Neutrophil (primary cell): ENCODE results near the gene TRAIP.
"Not testable (repeated sequence)": the region's sequence is repeated elsewhere in the genome, so short reads cannot be mapped to it uniquely, and the experiment has no call there.

ENCODE experiments used
- H3K27ac ChIP-seq: fragments of 200-600 bp; sonication (generic); 2 replicates; pipeline ENCODE4 v1.5.1; 2016; ENCODE audit warnings: mild to moderate bottlenecking, moderate library complexity
- H3K27me3 ChIP-seq: fragments of 200-600 bp; sonication (generic); 2 replicates; pipeline ENCODE4 v1.6.0; 2016; ENCODE audit warnings: mild to moderate bottlenecking
- H3K36me3 ChIP-seq: fragments of 200-600 bp; sonication (generic); 2 replicates; pipeline ENCODE4 v1.5.1; 2017
- H3K4me1 ChIP-seq, 2 experiments: fragments of 200-600 bp in 1 of 2; sonication (generic) in 1 of 2; 1 replicate in 1 of 2; 2 replicates in 1 of 2; pipeline versions ENCODE4 v1.5.1 to v1.6.1; 2013 to 2016; ENCODE audit warnings: low read depth in 1 of 2, low read length in 1 of 2, mild to moderate bottlenecking in 1 of 2, moderate library complexity in 1 of 2; ENCODE audit not compliant: control insufficient read depth in 1 of 2, insufficient read depth in 1 of 2
- H3K4me3 ChIP-seq, 2 experiments: fragments of 200-600 bp in 1 of 2; sonication (generic) in 1 of 2; 1 replicate in 1 of 2; 2 replicates in 1 of 2; pipeline ENCODE4 v1.5.1; 2013 to 2016; ENCODE audit warnings: low read depth in 1 of 2, low read length in 1 of 2, mild to moderate bottlenecking in 1 of 2, moderate library complexity in 1 of 2
- H3K9me3 ChIP-seq: fragments of 200-600 bp; sonication (generic); 2 replicates; pipeline ENCODE4 v1.5.1; 2016
- TF ChIP-seq, protein P1 (sequence below): fragments of 200-600 bp; sonication (generic); IDR thresholded peaks from 2 replicates; pipeline ENCODE4 v1.5.1; 2016; ENCODE audit warnings: antibody characterized with exemption

Gene TRAIP

DNA sequence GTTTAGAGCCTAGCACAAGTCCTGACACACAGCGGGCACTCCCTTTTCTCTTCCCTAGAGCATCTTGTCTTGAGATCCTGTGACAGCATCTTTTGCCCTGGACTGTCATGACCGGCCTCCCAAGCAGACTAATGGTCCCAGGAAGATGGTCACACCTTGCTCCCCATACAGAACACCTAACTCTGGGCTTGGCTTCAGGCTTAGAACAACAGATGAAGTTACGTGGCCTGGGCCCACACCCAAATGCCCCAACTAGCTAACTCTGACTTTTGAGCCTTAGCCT, 69.2 kb downstream of the TRAIP start:
- Histone ChIP-seq H3K4me1 (peaks cover 21 to 24% of the 10 kb centered on the region in 2 experiments), H3K9me3 (no peaks in the 10 kb centered on the region), H3K4me3 (peak overlapping the region; percentile 91 to 97), H3K27me3 (peaks cover 16% of the 10 kb centered on the region), H3K27ac (peak overlapping the region; percentile 96), H3K36me3 (peaks cover 27% of the 10 kb centered on the region)
- TF ChIP-seq, protein P1, sequence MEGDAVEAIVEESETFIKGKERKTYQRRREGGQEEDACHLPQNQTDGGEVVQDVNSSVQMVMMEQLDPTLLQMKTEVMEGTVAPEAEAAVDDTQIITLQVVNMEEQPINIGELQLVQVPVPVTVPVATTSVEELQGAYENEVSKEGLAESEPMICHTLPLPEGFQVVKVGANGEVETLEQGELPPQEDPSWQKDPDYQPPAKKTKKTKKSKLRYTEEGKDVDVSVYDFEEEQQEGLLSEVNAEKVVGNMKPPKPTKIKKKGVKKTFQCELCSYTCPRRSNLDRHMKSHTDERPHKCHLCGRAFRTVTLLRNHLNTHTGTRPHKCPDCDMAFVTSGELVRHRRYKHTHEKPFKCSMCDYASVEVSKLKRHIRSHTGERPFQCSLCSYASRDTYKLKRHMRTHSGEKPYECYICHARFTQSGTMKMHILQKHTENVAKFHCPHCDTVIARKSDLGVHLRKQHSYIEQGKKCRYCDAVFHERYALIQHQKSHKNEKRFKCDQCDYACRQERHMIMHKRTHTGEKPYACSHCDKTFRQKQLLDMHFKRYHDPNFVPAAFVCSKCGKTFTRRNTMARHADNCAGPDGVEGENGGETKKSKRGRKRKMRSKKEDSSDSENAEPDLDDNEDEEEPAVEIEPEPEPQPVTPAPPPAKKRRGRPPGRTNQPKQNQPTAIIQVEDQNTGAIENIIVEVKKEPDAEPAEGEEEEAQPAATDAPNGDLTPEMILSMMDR = no peak

DNA sequence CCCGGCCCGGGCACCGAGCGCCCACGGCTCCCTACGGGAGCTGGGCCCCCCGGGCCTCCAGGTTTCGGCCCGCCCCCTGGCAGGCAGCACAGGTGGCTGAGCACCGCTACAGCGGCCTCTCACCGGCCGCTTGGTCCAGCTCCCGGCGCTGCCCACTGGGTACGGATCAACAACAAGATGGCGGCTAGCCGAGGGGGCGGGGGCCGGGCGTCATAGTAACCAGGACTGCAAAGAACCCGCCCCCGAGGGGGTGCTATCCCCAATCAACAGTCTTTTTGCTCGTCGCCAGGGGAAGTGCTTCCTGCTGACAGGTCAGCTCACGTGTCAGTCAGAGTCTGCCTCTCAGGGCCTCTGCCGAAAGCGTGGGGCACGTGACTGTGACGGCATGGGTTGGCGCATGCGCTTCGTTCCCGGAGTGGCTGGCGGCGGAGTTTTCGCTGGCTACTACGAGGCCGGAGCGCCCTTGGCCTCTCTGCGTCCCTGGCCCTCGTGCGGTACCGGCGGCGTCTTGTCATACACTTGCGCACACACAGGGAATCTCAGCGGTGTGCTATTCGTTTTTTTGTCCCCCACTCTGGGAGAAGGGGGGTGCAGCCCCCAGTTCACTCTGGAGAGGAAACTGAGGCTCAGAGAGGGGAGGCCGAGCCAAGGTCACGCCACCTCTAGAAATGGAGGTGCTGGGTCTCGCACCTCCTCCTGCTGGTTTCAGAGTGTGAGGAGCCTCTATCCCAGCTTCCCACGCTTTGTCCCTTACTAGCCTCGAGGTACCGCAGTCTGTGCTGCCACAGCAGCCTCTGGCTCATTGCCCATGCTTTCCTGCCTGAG, 69.8 kb downstream of the TRAIP start, which contains the start of gene IP6K1:
IP6K1 (minus strand) TSS at position 186 of the 825 bp plus-strand sequence. CDS start 38,502 bp downstream, outside the sequence.
- Histone ChIP-seq H3K4me3 (peak within 1 kb of the TSS; percentile 91 to 97), H3K4me1 (peaks cover 21 to 24% of the 10 kb centered on the region in 2 experiments), H3K36me3 (peaks cover 30% of the 10 kb centered on the region), H3K27ac (peak within 1 kb of the TSS; percentile 96), H3K9me3 (no peaks in the 10 kb centered on the region), H3K27me3 (peaks cover 16% of the 10 kb centered on the region)
- TF ChIP-seq, protein P1 = peak; percentile 33

DNA sequence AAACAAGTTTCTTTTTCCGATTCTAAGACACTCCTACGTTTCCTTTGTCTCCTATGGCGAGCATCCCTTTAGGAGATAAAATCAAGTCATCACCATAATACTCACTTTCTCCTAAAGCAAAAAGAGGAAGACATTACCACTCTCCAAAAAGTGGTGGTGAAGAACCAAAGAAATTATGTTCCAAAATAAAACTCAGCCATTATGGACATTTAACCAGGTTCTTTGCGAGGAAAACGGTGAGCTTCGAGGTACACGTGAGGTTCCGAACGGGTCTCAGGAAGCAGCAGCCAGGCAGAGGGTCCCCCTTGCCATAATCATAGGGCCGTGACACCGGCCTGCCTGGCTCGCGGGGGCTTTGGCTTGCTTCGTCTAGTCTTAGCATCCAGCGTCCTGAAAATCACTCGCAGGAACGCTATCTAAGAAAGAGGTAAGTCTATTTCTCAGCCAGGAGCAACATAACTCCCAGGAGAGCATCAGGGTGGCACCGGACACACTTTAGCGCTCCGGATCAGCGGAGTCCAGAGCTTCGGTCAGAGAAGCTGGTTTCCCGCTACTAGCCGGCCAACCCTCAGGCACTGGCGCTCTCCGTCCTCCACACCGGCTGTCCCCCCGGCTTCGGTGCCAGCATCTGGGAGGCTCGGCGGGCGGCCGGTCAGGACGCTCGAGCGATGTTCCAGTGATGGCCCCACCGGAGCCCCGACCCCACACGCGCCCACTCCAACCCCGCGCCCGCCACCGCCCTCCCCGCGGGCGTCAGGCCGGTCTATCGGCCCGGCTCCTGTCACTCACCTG, 70.6 kb downstream of the TRAIP start:
- TF ChIP-seq, protein P1 = no peak
- Histone ChIP-seq H3K36me3 (peaks cover 37% of the 10 kb centered on the region), H3K9me3 (no peaks in the 10 kb centered on the region), H3K27me3 (peaks cover 13% of the 10 kb centered on the region), H3K27ac (peak overlapping the region; percentile 96), H3K4me3 (peak overlapping the region; percentile 91 to 97), H3K4me1 (peaks cover 21 to 29% of the 10 kb centered on the region in 2 experiments)

DNA sequence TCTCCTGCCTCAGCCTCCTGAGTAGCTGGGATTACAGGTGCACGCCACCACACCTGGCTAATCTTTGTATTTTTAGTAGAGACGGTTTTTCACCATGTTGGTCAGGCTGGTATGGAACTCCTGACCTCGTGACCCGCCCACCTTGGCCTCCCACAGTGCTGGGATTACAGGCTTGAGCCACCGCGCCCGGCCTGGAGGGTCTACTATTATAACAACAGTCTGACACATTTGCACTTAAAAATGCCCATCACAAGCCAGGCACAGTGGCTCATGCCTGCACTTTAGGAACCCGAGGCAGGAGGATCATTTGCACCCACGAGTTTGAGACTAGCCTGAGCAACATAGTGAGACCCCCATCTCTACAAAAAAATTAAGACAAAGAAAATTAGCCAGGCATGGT, 74.1 kb downstream of the TRAIP start:
- not testable (repeated sequence) for H3K4me3 ChIP-seq, H3K9me3 ChIP-seq, H3K27ac ChIP-seq, H3K27me3 ChIP-seq
- Histone ChIP-seq H3K36me3 (peaks cover 56% of the 10 kb centered on the region), H3K4me1 (peaks cover 20 to 29% of the 10 kb centered on the region in 2 experiments)

DNA sequence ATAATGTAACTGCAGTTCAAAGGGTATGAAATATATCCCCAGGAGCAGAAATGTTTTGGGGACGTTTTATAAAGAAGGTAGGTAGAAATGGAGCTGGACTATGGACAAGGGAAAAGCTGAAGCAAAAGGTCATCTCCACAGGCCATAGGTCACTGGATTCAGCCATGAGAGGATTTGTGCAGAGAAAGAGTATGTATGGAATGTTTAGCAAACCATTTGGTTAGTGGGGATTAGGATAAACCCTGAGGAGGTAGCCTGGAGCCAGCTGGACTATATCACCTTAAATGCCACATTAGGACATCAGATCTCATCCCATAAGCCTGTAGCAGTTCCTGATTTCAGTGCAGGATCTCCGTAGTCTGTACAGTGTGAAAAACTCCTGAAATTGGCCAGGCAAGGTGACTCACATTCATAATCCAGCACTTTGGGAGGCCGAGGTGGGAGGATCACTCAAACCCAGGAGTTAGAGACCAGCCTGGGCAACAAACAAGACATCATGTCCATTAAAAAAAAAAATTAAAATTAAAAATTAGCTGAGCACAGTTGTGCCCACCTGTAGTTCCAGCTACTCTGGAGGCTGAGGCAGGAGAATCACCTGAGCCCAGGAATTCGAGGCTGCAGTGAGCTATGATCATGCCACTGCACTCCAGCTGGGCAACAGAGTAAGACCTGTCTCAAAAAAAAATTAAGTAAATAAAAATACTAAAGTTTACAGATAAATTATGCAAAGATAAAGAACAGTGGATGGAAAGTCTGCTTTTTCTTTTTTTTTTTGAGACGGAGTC, 74.8 kb downstream of the TRAIP start:
- H3K36me3 ChIP-seq = peaks cover 63% of the 10 kb centered on the region
- peaks cover 15 to 23% of the 10 kb centered on the region in 2 experiments for H3K4me1 ChIP-seq
- no peaks in the 10 kb centered on the region for H3K27me3 ChIP-seq
- no peaks in the 10 kb centered on the region for H3K9me3 ChIP-seq
- TF ChIP-seq, protein P1 = no peak
- H3K27ac ChIP-seq = no peak overlapping the region
- no peak overlapping the region for H3K4me3 ChIP-seq

DNA sequence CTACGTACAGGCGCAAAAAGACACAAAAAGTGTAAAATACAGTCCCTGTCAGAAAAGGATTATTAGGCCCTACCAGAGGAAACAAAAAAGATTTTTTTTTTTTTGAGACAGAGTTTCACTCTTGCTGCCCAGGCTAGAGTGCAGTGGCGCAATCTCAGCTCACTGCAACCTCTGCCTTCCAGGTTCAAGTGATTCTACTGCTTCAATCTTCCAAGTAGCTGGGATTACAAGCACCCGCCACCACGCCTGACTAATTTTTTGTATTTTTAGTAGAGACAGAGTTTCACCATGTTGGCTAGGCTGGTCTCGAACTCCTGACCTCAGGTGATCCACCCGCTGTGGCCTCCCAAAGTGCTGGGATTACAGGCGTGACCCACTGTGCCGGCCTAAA, 75.4 kb downstream of the TRAIP start:
- H3K4me3 ChIP-seq, H3K27ac ChIP-seq, H3K9me3 ChIP-seq, H3K27me3 ChIP-seq: not testable (repeated sequence)
- Histone ChIP-seq H3K4me1 (peaks cover 15 to 23% of the 10 kb centered on the region in 2 experiments), H3K36me3 (peaks cover 68% of the 10 kb centered on the region)
